Lower lobe of right lung (tissue), 2 donors: Measurements from ENCODE around the gene DCC. TPM values are rescaled to one million over a fixed set of nuclear protein-coding genes. Genes with fewer than 3 reads are reported as not detected.

ENCODE experiments used
- ATAC-seq, 2 donors: fragments of 200-7000 bp; cut with Tn5 transposase; one replicate each; pipeline ENCODE4 v1.9.1; 2020 to 2022; ENCODE audit warnings: mild to moderate bottlenecking in 2 of 2, moderate library complexity in 2 of 2
- DNase-seq: peaks from one replicate; pipeline ENCODE4 v3.0.0-alpha.2; 2020
- H3K27ac ChIP-seq: fragments of 200-600 bp; one replicate; pipeline ENCODE4 v1.8.0; 2022
- H3K27me3 ChIP-seq: fragments of 200-600 bp; one replicate; pipeline ENCODE4 v1.8.0; 2022; ENCODE audit warnings: low read depth
- H3K36me3 ChIP-seq: fragments of 200-600 bp; one replicate; pipeline ENCODE4 v1.8.0; 2022; ENCODE audit warnings: mild to moderate bottlenecking
- H3K4me1 ChIP-seq: fragments of 200-600 bp; one replicate; pipeline ENCODE4 v1.8.0; 2022
- H3K4me3 ChIP-seq: fragments of 200-600 bp; one replicate; pipeline ENCODE4 v1.8.0; 2022; ENCODE audit warnings: mild to moderate bottlenecking
- H3K9me3 ChIP-seq: fragments of 200-600 bp; one replicate; pipeline ENCODE4 v1.8.0; 2022
- CTCF ChIP-seq: fragments of 200-600 bp; IDR thresholded peaks from one replicate; pipeline ENCODE4 v1.8.0; 2022; ENCODE audit warnings: antibody characterized with exemption, mild to moderate bottlenecking
- intact Hi-C: fragments of 100-400 bp; cut with DNase I; formaldehyde crosslinking; loops from one replicate; pipeline ENCODE4 v1.11.0; 2022
- total RNA-seq: library from RNA; stranded (reverse); fragmentation: NEBNext Ultra II Directional; extraction: Animal tissue kit (Norgen Biotek cat#: 25700); gene quantifications from one replicate; pipeline ENCODE4 v1.2.1, GENCODE V29; 2021
- donor health status: DM: no; HTN: yes; CAD: no; lungs with severe emphysema.

The DCC gene
- total RNA-seq, 1 donor from 2014 or later: 4.5 TPM

GRCh38 chr18:52553441-52553840, 213.4 kb downstream of the DCC start:
- TF ChIP-seq CTCF: no peak
- H3K4me3 ChIP-seq: no peak overlapping the region
- intact Hi-C loops: no loop called here
- ATAC-seq (no peak), DNase-seq (no peak)
- no peaks in the 10 kb centered on the region for H3K36me3 ChIP-seq
- no peaks in the 10 kb centered on the region for H3K27me3 ChIP-seq
- no peak overlapping the region for H3K27ac ChIP-seq
- no peaks in the 10 kb centered on the region for H3K4me1 ChIP-seq
- H3K9me3 ChIP-seq: no peaks in the 10 kb centered on the region

- no peak overlapping the region for H3K27ac ChIP-seq
- H3K36me3 ChIP-seq: no peaks in the 10 kb centered on the region
- H3K9me3 ChIP-seq: no peaks in the 10 kb centered on the region
- ATAC-seq (no peak), DNase-seq (no peak)
- intact Hi-C loops: no loop called here
- H3K4me1 ChIP-seq: no peaks in the 10 kb centered on the region
- no peak overlapping the region for H3K4me3 ChIP-seq
- no peak for TF ChIP-seq CTCF
- H3K27me3 ChIP-seq: no peaks in the 10 kb centered on the region
These were observed 214.2 kb downstream of the DCC start for GRCh38 chr18:52554180-52554579.

GRCh38 chr18:52567360-52567759, 227.4 kb downstream of the DCC start:
- Histone ChIP-seq H3K9me3 (no peaks in the 10 kb centered on the region), H3K36me3 (no peaks in the 10 kb centered on the region), H3K27ac (no peak overlapping the region), H3K4me3 (no peak overlapping the region), H3K27me3 (no peaks in the 10 kb centered on the region), H3K4me1 (no peaks in the 10 kb centered on the region)
- intact Hi-C loops: no loop called here
- no peak for TF ChIP-seq CTCF
- no peak for DNase-seq
- no peak for ATAC-seq

- no peaks in the 10 kb centered on the region for H3K36me3 ChIP-seq
- TF ChIP-seq CTCF: no peak
- DNase-seq (no peak), ATAC-seq (no peak)
- intact Hi-C loops: no loop called here
- H3K27me3 ChIP-seq: no peaks in the 10 kb centered on the region
- no peak overlapping the region for H3K27ac ChIP-seq
- no peaks in the 10 kb centered on the region for H3K9me3 ChIP-seq
- H3K4me1 ChIP-seq: no peaks in the 10 kb centered on the region
- H3K4me3 ChIP-seq: no peak overlapping the region
These were observed 229.5 kb downstream of the DCC start for GRCh38 chr18:52569492-52569891.

GRCh38 chr18:52570975-52571374, 231.0 kb downstream of the DCC start:
- H3K4me1 ChIP-seq: no peaks in the 10 kb centered on the region
- H3K4me3 ChIP-seq: no peak overlapping the region
- TF ChIP-seq CTCF: no peak
- no peak for DNase-seq
- intact Hi-C loops: no loop called here
- H3K9me3 ChIP-seq: no peaks in the 10 kb centered on the region
- H3K36me3 ChIP-seq: no peaks in the 10 kb centered on the region
- no peak for ATAC-seq
- no peaks in the 10 kb centered on the region for H3K27me3 ChIP-seq
- no peak overlapping the region for H3K27ac ChIP-seq
